ENCODE results near the gene MPPED2.

Gene MPPED2

DNA sequence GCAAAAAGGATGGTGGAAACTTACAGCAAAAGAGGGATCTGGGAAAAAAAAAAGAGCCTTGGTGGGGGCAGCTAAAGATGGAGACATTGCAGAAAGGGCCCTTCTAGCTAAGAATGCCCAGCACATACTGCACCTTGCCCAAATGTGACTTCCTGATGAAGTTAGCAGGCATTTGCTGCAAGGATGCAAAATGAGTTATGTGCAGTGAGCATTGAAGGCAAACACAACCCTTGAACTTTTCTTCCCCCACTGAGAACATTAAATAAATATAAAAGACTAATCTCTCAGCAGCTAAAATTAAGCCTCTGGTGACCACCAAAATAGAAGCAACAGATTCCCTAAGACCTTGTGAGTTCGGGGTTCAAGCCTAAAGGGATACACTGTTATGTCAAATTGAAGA is 133.3 kb downstream of the MPPED2 start:
- TF ChIP-seq, protein P1, sequence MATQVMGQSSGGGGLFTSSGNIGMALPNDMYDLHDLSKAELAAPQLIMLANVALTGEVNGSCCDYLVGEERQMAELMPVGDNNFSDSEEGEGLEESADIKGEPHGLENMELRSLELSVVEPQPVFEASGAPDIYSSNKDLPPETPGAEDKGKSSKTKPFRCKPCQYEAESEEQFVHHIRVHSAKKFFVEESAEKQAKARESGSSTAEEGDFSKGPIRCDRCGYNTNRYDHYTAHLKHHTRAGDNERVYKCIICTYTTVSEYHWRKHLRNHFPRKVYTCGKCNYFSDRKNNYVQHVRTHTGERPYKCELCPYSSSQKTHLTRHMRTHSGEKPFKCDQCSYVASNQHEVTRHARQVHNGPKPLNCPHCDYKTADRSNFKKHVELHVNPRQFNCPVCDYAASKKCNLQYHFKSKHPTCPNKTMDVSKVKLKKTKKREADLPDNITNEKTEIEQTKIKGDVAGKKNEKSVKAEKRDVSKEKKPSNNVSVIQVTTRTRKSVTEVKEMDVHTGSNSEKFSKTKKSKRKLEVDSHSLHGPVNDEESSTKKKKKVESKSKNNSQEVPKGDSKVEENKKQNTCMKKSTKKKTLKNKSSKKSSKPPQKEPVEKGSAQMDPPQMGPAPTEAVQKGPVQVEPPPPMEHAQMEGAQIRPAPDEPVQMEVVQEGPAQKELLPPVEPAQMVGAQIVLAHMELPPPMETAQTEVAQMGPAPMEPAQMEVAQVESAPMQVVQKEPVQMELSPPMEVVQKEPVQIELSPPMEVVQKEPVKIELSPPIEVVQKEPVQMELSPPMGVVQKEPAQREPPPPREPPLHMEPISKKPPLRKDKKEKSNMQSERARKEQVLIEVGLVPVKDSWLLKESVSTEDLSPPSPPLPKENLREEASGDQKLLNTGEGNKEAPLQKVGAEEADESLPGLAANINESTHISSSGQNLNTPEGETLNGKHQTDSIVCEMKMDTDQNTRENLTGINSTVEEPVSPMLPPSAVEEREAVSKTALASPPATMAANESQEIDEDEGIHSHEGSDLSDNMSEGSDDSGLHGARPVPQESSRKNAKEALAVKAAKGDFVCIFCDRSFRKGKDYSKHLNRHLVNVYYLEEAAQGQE (IDR thresholded peaks at IDR 0.05; ENCODE audit: low read depth): no peak

DNA sequence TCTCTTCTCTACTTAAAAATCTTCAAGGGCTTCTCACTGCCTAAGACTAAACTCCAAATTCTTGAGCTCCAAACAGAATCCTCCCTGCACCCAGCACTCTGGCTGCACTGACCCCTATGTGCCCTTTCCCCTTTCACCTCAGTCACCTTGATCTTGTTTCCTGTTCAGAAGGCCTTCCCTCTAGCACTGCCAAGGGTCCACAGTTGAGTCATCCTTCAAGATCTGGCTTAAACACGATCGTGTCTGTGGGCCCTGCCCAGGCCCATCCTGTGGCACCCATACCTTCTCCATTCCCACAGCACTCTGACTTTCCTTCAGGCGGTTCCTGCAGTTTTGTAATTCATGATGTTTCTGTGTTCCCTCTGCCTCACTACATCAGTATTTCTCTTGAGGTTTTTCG is 134.0 kb downstream of the MPPED2 start:
- TF ChIP-seq, protein P1 (IDR thresholded peaks at IDR 0.05; ENCODE audit: low read depth): no peak
- TF ChIP-seq ZBTB7A (IDR thresholded peaks at IDR 0.05; ENCODE audit: low read depth): no peak
- no peak for TF ChIP-seq EGR1 (IDR thresholded peaks at IDR 0.05)
- TF ChIP-seq FOXM1 (IDR thresholded peaks at IDR 0.05; ENCODE audit: borderline replicate concordance, low read depth): no peak
- TF ChIP-seq EP300 (IDR thresholded peaks at IDR 0.05; ENCODE audit: borderline replicate concordance): no peak
- TF ChIP-seq YY1 (IDR thresholded peaks at IDR 0.05; ENCODE audit: low read depth): no peak

DNA sequence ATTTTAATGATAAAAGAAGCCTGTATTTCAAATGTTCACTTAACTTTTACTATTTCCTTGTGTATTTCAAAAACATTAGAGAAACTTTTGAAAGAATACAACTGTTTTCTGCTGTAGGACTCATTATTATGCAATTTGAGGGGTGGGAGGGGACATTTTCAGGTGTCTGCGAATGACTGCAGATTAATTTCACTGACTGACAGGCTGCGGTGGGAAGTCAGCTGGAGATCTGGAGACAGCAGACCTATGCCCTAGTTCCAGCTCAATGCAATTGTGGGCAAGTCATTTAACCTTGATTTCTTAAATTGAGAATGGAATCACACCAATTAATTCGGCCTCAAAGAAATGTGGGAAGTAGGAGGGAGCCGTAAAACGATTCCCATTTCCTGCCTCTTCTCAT is 134.5 kb downstream of the MPPED2 start:
- TF ChIP-seq TEAD4 (IDR thresholded peaks at IDR 0.05) (no peak), CEBPB (IDR thresholded peaks at IDR 0.05) (0 out of 2 replicates have a peak, but pooled peaks have one; percentile 41)

DNA sequence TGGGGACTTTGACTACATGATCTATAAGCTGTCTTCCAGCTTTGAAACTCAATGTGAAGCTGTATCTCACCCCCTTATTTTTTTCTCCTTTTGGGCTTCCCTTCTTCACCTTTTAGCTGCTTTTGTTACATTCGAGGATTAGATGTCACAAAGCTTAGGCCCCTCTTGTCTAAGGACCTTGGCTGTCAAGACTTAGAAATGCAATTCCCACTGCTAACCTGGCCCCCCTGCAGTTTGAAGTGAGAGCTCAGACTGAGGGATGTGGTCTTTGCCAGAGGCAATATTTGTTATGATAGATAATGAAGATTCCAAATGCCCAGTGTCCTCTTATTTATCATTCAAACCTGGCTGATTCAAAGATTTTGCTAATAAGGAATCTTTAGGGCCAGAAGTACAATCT is 135.0 kb downstream of the MPPED2 start:
- TF ChIP-seq NFIC (IDR thresholded peaks at IDR 0.05) (no peak), TEAD4 (IDR thresholded peaks at IDR 0.05) (no peak), TAF1 (IDR thresholded peaks at IDR 0.05; ENCODE audit: low read depth) (no peak), RAD21 (IDR thresholded peaks at IDR 0.05; ENCODE audit: low read depth) (no peak), EGR1 (IDR thresholded peaks at IDR 0.05) (no peak), ZBTB7A (IDR thresholded peaks at IDR 0.05; ENCODE audit: low read depth) (no peak), YY1 (IDR thresholded peaks at IDR 0.05; ENCODE audit: low read depth) (no peak), CREB1 (IDR thresholded peaks at IDR 0.05; ENCODE audit: low read depth) (no peak), FOXM1 (IDR thresholded peaks at IDR 0.05; ENCODE audit: borderline replicate concordance, low read depth) (no peak), CEBPB (IDR thresholded peaks at IDR 0.05) (no peak), TCF12 (IDR thresholded peaks at IDR 0.05; ENCODE audit: low read depth) (no peak)
- TF ChIP-seq, protein P2, sequence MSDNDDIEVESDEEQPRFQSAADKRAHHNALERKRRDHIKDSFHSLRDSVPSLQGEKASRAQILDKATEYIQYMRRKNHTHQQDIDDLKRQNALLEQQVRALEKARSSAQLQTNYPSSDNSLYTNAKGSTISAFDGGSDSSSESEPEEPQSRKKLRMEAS (IDR thresholded peaks at IDR 0.05): no peak
- TF ChIP-seq, protein P1 (IDR thresholded peaks at IDR 0.05; ENCODE audit: low read depth): no peak
- TF ChIP-seq, protein P3, sequence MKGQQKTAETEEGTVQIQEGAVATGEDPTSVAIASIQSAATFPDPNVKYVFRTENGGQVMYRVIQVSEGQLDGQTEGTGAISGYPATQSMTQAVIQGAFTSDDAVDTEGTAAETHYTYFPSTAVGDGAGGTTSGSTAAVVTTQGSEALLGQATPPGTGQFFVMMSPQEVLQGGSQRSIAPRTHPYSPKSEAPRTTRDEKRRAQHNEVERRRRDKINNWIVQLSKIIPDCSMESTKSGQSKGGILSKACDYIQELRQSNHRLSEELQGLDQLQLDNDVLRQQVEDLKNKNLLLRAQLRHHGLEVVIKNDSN (IDR thresholded peaks at IDR 0.05): no peak

DNA sequence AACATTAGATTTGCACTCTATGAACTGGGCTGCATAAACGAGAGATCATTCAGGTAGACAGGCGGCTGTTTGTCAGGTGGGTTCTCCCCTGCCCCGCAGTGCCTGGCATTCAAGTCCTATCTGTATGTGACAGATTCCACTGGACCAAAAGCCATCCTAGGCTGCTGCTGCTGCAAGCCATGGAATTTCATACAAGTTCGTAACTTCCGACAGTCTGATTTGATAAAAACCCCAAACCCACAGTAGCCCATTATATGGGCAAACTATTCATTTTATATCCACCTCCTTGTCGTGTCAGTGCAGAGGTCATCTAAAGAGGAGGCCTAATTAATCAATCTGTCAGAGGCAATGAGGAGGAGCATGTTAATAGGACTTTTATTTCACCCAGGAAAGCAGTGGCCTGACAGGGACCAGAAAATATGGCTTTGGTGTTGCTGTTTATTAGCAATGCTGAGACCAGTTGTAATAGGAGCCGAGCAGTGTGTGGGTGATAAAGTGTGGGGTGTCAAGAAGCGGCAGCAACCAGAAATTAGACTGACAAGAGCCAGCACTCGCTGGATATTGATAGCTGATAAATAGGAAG is 139.0 kb downstream of the MPPED2 start:
- TF ChIP-seq ZBTB7A (IDR thresholded peaks at IDR 0.05; ENCODE audit: low read depth) (no peak), EGR1 (IDR thresholded peaks at IDR 0.05) (no peak), TAF1 (IDR thresholded peaks at IDR 0.05; ENCODE audit: low read depth) (no peak), TEAD4 (IDR thresholded peaks at IDR 0.05) (no peak), CEBPB (IDR thresholded peaks at IDR 0.05) (no peak), NFIC (IDR thresholded peaks at IDR 0.05) (no peak), YY1 (IDR thresholded peaks at IDR 0.05; ENCODE audit: low read depth) (no peak), FOXM1 (IDR thresholded peaks at IDR 0.05; ENCODE audit: borderline replicate concordance, low read depth) (no peak), CREB1 (IDR thresholded peaks at IDR 0.05; ENCODE audit: low read depth) (no peak), RAD21 (IDR thresholded peaks at IDR 0.05; ENCODE audit: low read depth) (no peak), TCF12 (IDR thresholded peaks at IDR 0.05; ENCODE audit: low read depth) (no peak)
- TF ChIP-seq, protein P1 (IDR thresholded peaks at IDR 0.05; ENCODE audit: low read depth): no peak
- TF ChIP-seq, protein P3 (IDR thresholded peaks at IDR 0.05): no peak
- TF ChIP-seq, protein P2 (IDR thresholded peaks at IDR 0.05): no peak

All from Ishikawa (cell line).